ENCODE measurements around the gene CYB5A. TPM values are rescaled to one million over a fixed set of nuclear protein-coding genes. Genes with fewer than 3 reads are reported as not detected.

Gene CYB5A
- total and polyA plus RNA-seq, 7 donors = 13.4 to 35.6 (median 27.0) TPM

GRCh38 chr18:74225193-74225840, 66.4 kb downstream of the CYB5A start:
- ATAC-seq (no peak), DNase-seq (no peak)
- H3K9me3 ChIP-seq = no peaks in the 10 kb centered on the region
- H3K27me3 ChIP-seq (ENCODE audit: insufficient read depth in 3 of 3, low read length in 2 of 3) = no peaks in the 10 kb centered on the region
- WGBS, 3 donors = 64 to 66% (median 65%) methylated on average over 5 of the region's 5 CpGs
- no peak for TF ChIP-seq CTCF (IDR thresholded peaks at IDR 0.05)
- H3K27ac ChIP-seq = no peak overlapping the region
- H3K4me3 ChIP-seq = no peak overlapping the region
- no peaks in the 10 kb centered on the region for H3K36me3 ChIP-seq (ENCODE audit: insufficient read depth in 1 of 2, low read depth in 1 of 2)
- no peaks in the 10 kb centered on the region for H3K4me1 ChIP-seq
- intact Hi-C loops (cut with DNase I) = no loop called here

- no peak for TF ChIP-seq CTCF (IDR thresholded peaks at IDR 0.05)
- Histone ChIP-seq H3K27ac (no peak overlapping the region), H3K4me1 (no peaks in the 10 kb centered on the region), H3K9me3 (no peaks in the 10 kb centered on the region), H3K4me3 (no peak overlapping the region), H3K36me3 (ENCODE audit: insufficient read depth in 1 of 2, low read depth in 1 of 2) (no peaks in the 10 kb centered on the region), H3K27me3 (ENCODE audit: insufficient read depth in 3 of 3, low read length in 2 of 3) (no peaks in the 10 kb centered on the region)
- WGBS, 3 donors = 75 to 79% (median 78%) methylated on average over 7 of the region's 7 CpGs
- no peak for ATAC-seq
- intact Hi-C loops (cut with DNase I) = no loop called here
- DNase-seq = no peak
These were observed 68.9 kb downstream of the CYB5A start for GRCh38 chr18:74222710-74223494.

GRCh38 chr18:74221081-74221480, 70.7 kb downstream of the CYB5A start:
- ATAC-seq (no peak), DNase-seq (no peak)
- Histone ChIP-seq H3K9me3 (no peaks in the 10 kb centered on the region), H3K27me3 (ENCODE audit: insufficient read depth in 3 of 3, low read length in 2 of 3) (no peaks in the 10 kb centered on the region), H3K4me1 (no peaks in the 10 kb centered on the region), H3K36me3 (ENCODE audit: insufficient read depth in 1 of 2, low read depth in 1 of 2) (no peaks in the 10 kb centered on the region), H3K4me3 (no peak overlapping the region), H3K27ac (no peak overlapping the region)
- 88 to 91% (median 89%) methylated on average over 9 of the region's 9 CpGs for WGBS, 3 donors
- TF ChIP-seq CTCF (IDR thresholded peaks at IDR 0.05) = no peak
- intact Hi-C loops (cut with DNase I) = no loop called here

- no peak for TF ChIP-seq CTCF (IDR thresholded peaks at IDR 0.05)
- DNase-seq (no peak), ATAC-seq (no peak)
- Histone ChIP-seq H3K27ac (no peak overlapping the region), H3K27me3 (ENCODE audit: insufficient read depth in 3 of 3, low read length in 2 of 3) (no peaks in the 10 kb centered on the region), H3K4me1 (no peaks in the 10 kb centered on the region), H3K9me3 (no peaks in the 10 kb centered on the region), H3K36me3 (ENCODE audit: insufficient read depth in 1 of 2, low read depth in 1 of 2) (no peaks in the 10 kb centered on the region), H3K4me3 (no peak overlapping the region)
- WGBS, 3 donors = 93 to 96% (median 95%) methylated on average over 10 of the region's 10 CpGs
- intact Hi-C loops (cut with DNase I) = no loop called here
These were observed 72.7 kb downstream of the CYB5A start for GRCh38 chr18:74219056-74219455.
